Kidney (tissue), 14 donors: ENCODE results near the gene SLC15A4. TPM values are rescaled to one million over a fixed set of nuclear protein-coding genes. Genes with fewer than 3 reads are reported as not detected.

ENCODE experiments used
- DNase-seq, 5 donors: peaks; one replicate each; pipeline ENCODE4 v3.0.0-alpha.2; 2013 to 2020
- FAIRE-seq: peaks from 2 replicates; lab custom pipeline; 2012; peaks lifted over from hg19 to GRCh38; lab: Jason Lieb, UNC
- H3K27ac ChIP-seq, 2 donors: one replicate each; pipeline ENCODE4 v1.7.0; 2013; ENCODE audit warnings: low read depth in 2 of 2, low read length in 2 of 2, inconsistent platforms in 1 of 2
- H3K27me3 ChIP-seq: one replicate; pipeline ENCODE4 v1.7.1; 2013; ENCODE audit warnings: low read length, inconsistent platforms; ENCODE audit not compliant: control insufficient read depth, insufficient read depth
- H3K36me3 ChIP-seq, 3 donors: one replicate each; pipeline versions ENCODE4 v1.7.0 to v1.7.1; 2013; ENCODE audit warnings: low read length in 3 of 3, control low read depth in 1 of 3, inconsistent platforms in 1 of 3; ENCODE audit not compliant: insufficient read depth in 3 of 3, control insufficient read depth in 2 of 3
- H3K4me1 ChIP-seq, 3 donors: one replicate each; pipeline versions ENCODE4 v1.7.0 to v1.7.1; 2013; ENCODE audit warnings: low read length in 3 of 3, inconsistent platforms in 1 of 3, low read depth in 1 of 3; ENCODE audit not compliant: control insufficient read depth in 2 of 3, insufficient read depth in 2 of 3
- H3K4me3 ChIP-seq, 3 donors: one replicate each; pipeline versions ENCODE4 v1.7.0 to v1.8.1; 2013; ENCODE audit warnings: low read length in 3 of 3, control low read depth in 1 of 3, inconsistent platforms in 1 of 3
- H3K9ac ChIP-seq, 3 donors: one replicate each; pipeline versions ENCODE4 v1.7.0 to v1.7.1; 2013; ENCODE audit warnings: low read length in 3 of 3, control low read depth in 1 of 3, inconsistent platforms in 1 of 3
- H3K9me3 ChIP-seq, 3 donors: one replicate each; pipeline versions ENCODE4 v1.7.0 to v1.7.1; 2013; ENCODE audit warnings: low read length in 3 of 3, control low read depth in 1 of 3, inconsistent platforms in 1 of 3; ENCODE audit not compliant: control insufficient read depth in 2 of 3, insufficient read depth in 1 of 3
- CTCF ChIP-seq: IDR thresholded peaks from 3 replicates; pipeline ENCODE4 v1.5.1; 2012; ENCODE audit warnings: mild to moderate bottlenecking, moderate library complexity, borderline replicate concordance; ENCODE audit not compliant: insufficient read depth; ENCODE audit errors: extremely low read depth
- intact Hi-C: fragments of 100-400 bp; cut with DNase I; formaldehyde crosslinking; loops from one replicate; pipeline ENCODE4 v1.11.1; 2022
- polyA plus RNA-seq: library from polyadenylated mRNA; stranded (reverse); fragments of 350-450 nt; fragmentation: Illumina TruSeq; extraction: RNeasy Lipid Tissue Mini Kit (QIAGEN cat#74804); gene quantifications from one replicate; pipeline ENCODE4 v1.2.3, GENCODE V29; 2014; ENCODE audit warnings: low read depth, low replicate concordance; ENCODE audit not compliant: insufficient read depth
- total RNA-seq: library from RNA; stranded (reverse); fragmentation: NEBNext Ultra II Directional; extraction: Animal tissue kit (Norgen Biotek cat#: 25700); gene quantifications from one replicate; pipeline ENCODE4 v1.2.1, GENCODE V29; 2021
- donor health status: control.
- donor health status: control.
- donor health status: control.
- donor health status: control.
- donor health status: control.
- donor health status: DM: yes; HTN: yes; CAD: no.
- donor health status: Normal renal cell carcinoma (clear cell type).

Gene SLC15A4
- total and polyA plus RNA-seq, 2 donors from 2014 or later = 11.3 to 32.4 TPM

DNA sequence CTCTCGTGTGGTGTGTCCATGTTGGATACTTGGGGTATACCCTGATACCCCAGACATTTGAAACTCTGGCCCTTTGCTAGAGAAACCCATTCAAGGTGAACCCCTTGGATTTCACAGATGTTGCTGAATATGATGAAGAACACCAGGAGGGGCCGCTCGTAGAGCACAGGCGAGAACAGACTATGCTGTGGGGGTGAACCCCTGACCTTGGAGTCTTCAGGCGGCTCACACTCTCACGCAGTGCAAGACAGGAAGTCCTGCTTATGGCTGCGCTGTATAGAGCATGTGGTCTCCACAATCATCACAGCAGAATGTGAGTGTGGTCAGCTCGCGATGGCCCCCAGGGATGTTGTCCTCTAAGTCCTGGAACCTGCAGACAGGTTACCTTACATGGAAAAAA lies 60.4 kb downstream of the SLC15A4 start:
- no peak for FAIRE-seq
- no peak for DNase-seq

GRCh38 chr12:128761379-128761790 lies 62.4 kb downstream of the SLC15A4 start:
- H3K9ac ChIP-seq = no peak overlapping the region
- no peaks in the 10 kb centered on the region for H3K36me3 ChIP-seq
- DNase-seq (peak in 3 of 5 donors; percentile 23 to 70 (median 46)), FAIRE-seq (no peak)
- no peak overlapping the region for H3K27ac ChIP-seq
- TF ChIP-seq CTCF = no peak
- H3K4me3 ChIP-seq = no peak overlapping the region
- H3K4me1 ChIP-seq = no peaks in the 10 kb centered on the region
- no peaks in the 10 kb centered on the region for H3K27me3 ChIP-seq
- intact Hi-C loops = no loop called here
- H3K9me3 ChIP-seq = no peaks in the 10 kb centered on the region

More for the DNA sequence above, 60.4 kb downstream of the SLC15A4 start:
- Histone ChIP-seq H3K36me3 (no peaks in the 10 kb centered on the region), H3K27ac (no peak overlapping the region), H3K9me3 (no peaks in the 10 kb centered on the region), H3K4me1 (no peaks in the 10 kb centered on the region), H3K9ac (no peak overlapping the region), H3K4me3 (no peak overlapping the region), H3K27me3 (no peaks in the 10 kb centered on the region)
- intact Hi-C loops = no loop called here
- no peak for TF ChIP-seq CTCF

- no peak for TF ChIP-seq CTCF
- no peak overlapping the region for H3K27ac ChIP-seq
- intact Hi-C loops = no loop called here
- H3K9me3 ChIP-seq = no peaks in the 10 kb centered on the region
- H3K4me3 ChIP-seq = no peak overlapping the region
- H3K9ac ChIP-seq = no peak overlapping the region
- no peaks in the 10 kb centered on the region for H3K36me3 ChIP-seq
- H3K27me3 ChIP-seq = no peaks in the 10 kb centered on the region
- DNase-seq (no peak), FAIRE-seq (no peak)
- no peaks in the 10 kb centered on the region for H3K4me1 ChIP-seq
Observed at GRCh38 chr12:128755566-128755965, 68.2 kb downstream of the SLC15A4 start.

- intact Hi-C loops = no loop called here
Observed at GRCh38 chr12:128754275-128754674, 69.5 kb downstream of the SLC15A4 start.

More at GRCh38 chr12:128754275-128754674, 69.5 kb downstream of the SLC15A4 start:
- Histone ChIP-seq H3K4me3 (no peak overlapping the region), H3K36me3 (no peaks in the 10 kb centered on the region), H3K27ac (no peak overlapping the region), H3K27me3 (no peaks in the 10 kb centered on the region), H3K4me1 (no peaks in the 10 kb centered on the region), H3K9me3 (no peaks in the 10 kb centered on the region), H3K9ac (no peak overlapping the region)
- TF ChIP-seq CTCF = no peak
- no peak for DNase-seq
- no peak for FAIRE-seq
